HCT116 (cell line): Measurements from ENCODE around the gene ARHGEF16. TPM values are rescaled to one million over a fixed set of nuclear protein-coding genes. Genes with fewer than 3 reads are reported as not detected.
A peak's percentile ranks its signal among the peaks of the same experiment; 100 is the strongest.

Experiments used
- ATAC-seq: fragments of 200-7000 bp; cut with Tn5 transposase; 2 replicates; pipeline ENCODE4 v1.9.1; 2020; ENCODE audit warnings: mild to moderate bottlenecking, moderate library complexity
- BruUV-seq: library from RNA; stranded (reverse); fragments of 400-500 nt; replicated peaks from 2 replicates; lab custom pipeline; 2021; lab: Mats Ljungman, UMichigan
- CTCF ChIA-PET: fragments of 300-600 bp; sonication (Branson Sonifier 250); formaldehyde crosslinking; loops from one replicate; lab custom pipeline; 2021; ENCODE audit warnings: antibody characterized with exemption; lab: Charles Lee
- POLR2A ChIA-PET: fragments of 300-600, 350-600 bp; sonication (Branson Sonifier 250); formaldehyde crosslinking; loops from one replicate; lab custom pipeline; 2021; ENCODE audit warnings: antibody characterized with exemption; lab: Charles Lee
- RAD21 ChIA-PET, 2 experiments: fragments of 300-600 bp; sonication (Branson Sonifier 250); formaldehyde crosslinking; loops; one replicate each; lab custom pipeline; 2023; ENCODE audit warnings: low total read pairs in 2 of 2; ENCODE audit not compliant: uncharacterized antibody in 2 of 2, unreplicated experiment in 2 of 2, low non-redundant PET in 1 of 2; lab: Charles Lee
- DNase-seq: peaks from one replicate; pipeline ENCODE4 v3.0.0-alpha.2; 2010; ENCODE audit warnings: low read depth, low spot score
- H2AFZ ChIP-seq: fragments of 200-600 bp; shearing (Covaris generic), sonication (generic); 2 replicates; pipeline ENCODE4 v1.6.1; 2017; ENCODE audit warnings: low read depth, mixed run types, mixed read lengths, antibody characterized with exemption, low read length; ENCODE audit not compliant: poor library complexity, severe bottlenecking
- H3K27ac ChIP-seq: 2 replicates; pipeline ENCODE4 v1.5.1; 2012; ENCODE audit warnings: low read depth, low read length
- H3K27me3 ChIP-seq: fragments of 200-600 bp; sonication (generic); 2 replicates; pipeline ENCODE4 v1.6.1; 2016; ENCODE audit warnings: mixed run types, low read length, mixed read lengths; ENCODE audit not compliant: insufficient read depth
- H3K36me3 ChIP-seq, 2 experiments: fragments of 200-500 bp in 1 of 2; fragments of 200-600 bp in 1 of 2; sonication (Bioruptor generic) in 1 of 2; sonication (generic) in 1 of 2; 2 replicates each; pipeline versions ENCODE4 v1.5.1 to v1.6.1; 2014 to 2016; ENCODE audit warnings: low read length in 2 of 2, inconsistent platforms in 1 of 2, mixed read lengths in 1 of 2, mixed run types in 1 of 2; ENCODE audit not compliant: insufficient read depth in 2 of 2, control insufficient read depth in 1 of 2
- H3K4me1 ChIP-seq, 2 experiments: fragments of 200-600 bp in 1 of 2; sonication (generic) in 1 of 2; 2 replicates each; pipeline versions ENCODE4 v1.5.1 to v1.6.1; 2012 to 2017; ENCODE audit warnings: low read length in 2 of 2, inconsistent platforms in 1 of 2, mild to moderate bottlenecking in 1 of 2, mixed read lengths in 1 of 2, mixed run types in 1 of 2, moderate library complexity in 1 of 2; ENCODE audit not compliant: insufficient read depth in 2 of 2, control insufficient read depth in 1 of 2
- H3K4me2 ChIP-seq: fragments of 200-600 bp; sonication (generic); 2 replicates; pipeline ENCODE4 v1.6.1; 2017; ENCODE audit warnings: mixed run types, low read length, mixed read lengths
- H3K4me3 ChIP-seq, 2 experiments: fragments of 200-600 bp in 1 of 2; sonication (generic) in 1 of 2; replicated peaks in 1 of 2; 2 replicates each; pipeline ENCODE4 v1.5.1; 2011 to 2016; ENCODE audit warnings: low read length in 2 of 2, control low read depth in 1 of 2, low read depth in 1 of 2, mild to moderate bottlenecking in 1 of 2, mixed read lengths in 1 of 2, mixed run types in 1 of 2
- H3K79me2 ChIP-seq: fragments of 200-600 bp; sonication (generic); 2 replicates; pipeline ENCODE4 v1.6.1; 2017; ENCODE audit warnings: mild to moderate bottlenecking, mixed run types, low read length, moderate library complexity, mixed read lengths; ENCODE audit not compliant: insufficient read depth
- H3K9ac ChIP-seq: fragments of 200-600 bp; sonication (generic); 2 replicates; pipeline ENCODE4 v1.6.1; 2016; ENCODE audit warnings: low read length, mixed read lengths
- H3K9me2 ChIP-seq: fragments of 200-600 bp; sonication (generic), shearing (Covaris generic); 2 replicates; pipeline ENCODE4 v1.6.1; 2017; ENCODE audit warnings: mixed run types, mild to moderate bottlenecking, moderate library complexity; ENCODE audit not compliant: insufficient read depth
- H3K9me3 ChIP-seq, 2 experiments: fragments of 200-500 bp in 1 of 2; fragments of 200-600 bp in 1 of 2; sonication (Bioruptor generic) in 1 of 2; sonication (generic) in 1 of 2; 2 replicates each; pipeline ENCODE4 v1.6.1; 2014 to 2017; ENCODE audit warnings: low read length in 2 of 2, mixed read lengths in 2 of 2, inconsistent platforms in 1 of 2, low read depth in 1 of 2, mild to moderate bottlenecking in 1 of 2, mixed run types in 1 of 2, moderate library complexity in 1 of 2; ENCODE audit not compliant: control insufficient read depth in 1 of 2, insufficient read depth in 1 of 2
- H4K20me1 ChIP-seq: fragments of 200-600 bp; sonication (generic), shearing (Covaris generic); 2 replicates; pipeline ENCODE4 v1.6.1; 2017; ENCODE audit warnings: mixed run types, mild to moderate bottlenecking, moderate library complexity; ENCODE audit not compliant: insufficient read depth
- ATF3 ChIP-seq: IDR thresholded peaks from 2 replicates; pipeline ENCODE4 v1.6.1; 2012
- CEBPB ChIP-seq: IDR thresholded peaks from 2 replicates; pipeline ENCODE4 v1.6.1; 2012; ENCODE audit warnings: low read depth
- CTCF ChIP-seq, 3 experiments: fragments of 200-600 bp in 1 of 3; sonication (generic) in 1 of 3; IDR thresholded peaks in 2 of 3; conservative IDR thresholded peaks in 1 of 3; 2 replicates each; pipeline ENCODE4 v1.5.1; 2012 to 2017; ENCODE audit warnings: low read depth in 2 of 3, low read length in 2 of 3, antibody characterized with exemption in 1 of 3, borderline replicate concordance in 1 of 3, control low read depth in 1 of 3, mild to moderate bottlenecking in 1 of 3, mixed read lengths in 1 of 3, mixed run types in 1 of 3, moderate library complexity in 1 of 3; ENCODE audit not compliant: insufficient read depth in 1 of 3
- EZH2phosphoT487 ChIP-seq: fragments of 200-600 bp; IDR thresholded peaks from 2 replicates; pipeline ENCODE4 v1.6.1; 2018; ENCODE audit warnings: antibody characterized with exemption, borderline replicate concordance
- FOSL1 ChIP-seq: IDR thresholded peaks from 2 replicates; pipeline ENCODE4 v1.6.1; 2012; ENCODE audit warnings: low read depth
- POLR2A ChIP-seq: IDR thresholded peaks from 2 replicates; pipeline ENCODE4 v1.7.0; 2011; ENCODE audit warnings: borderline replicate concordance; ENCODE audit not compliant: insufficient read depth, insufficient read length; ENCODE audit errors: extremely low read depth
- POLR2AphosphoS5 ChIP-seq: IDR thresholded peaks from 2 replicates; pipeline ENCODE4 v1.6.1; 2011; ENCODE audit warnings: mild to moderate bottlenecking, low read depth, low read length, moderate library complexity
- RAD21 ChIP-seq: IDR thresholded peaks from 2 replicates; pipeline ENCODE4 v1.6.1; 2012; ENCODE audit warnings: low read depth, mild to moderate bottlenecking
- TCF7L2 ChIP-seq: IDR thresholded peaks from 2 replicates; pipeline ENCODE4 v1.7.0; 2011; ENCODE audit warnings: borderline replicate concordance, inconsistent platforms; ENCODE audit not compliant: insufficient read depth, insufficient read length; ENCODE audit errors: extremely low read depth
- ZFX ChIP-seq: fragments of 450-650 bp; IDR thresholded peaks from 2 replicates; pipeline ENCODE4 v1.6.1; 2017
- ZNF274 ChIP-seq: fragments of 200-500 bp; sonication (Bioruptor generic); IDR thresholded peaks from 2 replicates; pipeline ENCODE4 v1.6.1; 2014; ENCODE audit warnings: mild to moderate bottlenecking, low read depth, low read length, inconsistent platforms
- intact Hi-C: fragments of 100-400 bp; cut with micrococcal nuclease; formaldehyde crosslinking; loops from 2 replicates; pipeline ENCODE4 v1.10.0; 2022
- total RNA-seq: library from RNA; stranded (reverse); gene quantifications from one replicate; pipeline ENCODE4 v1.2.1, GENCODE V29; 2021; ENCODE audit not compliant: unreplicated experiment
- TF ChIP-seq, protein P1 (sequence below): IDR thresholded peaks from 2 replicates; pipeline ENCODE4 v1.6.1; 2012; ENCODE audit warnings: low read depth
- TF ChIP-seq, protein P2 (sequence below): IDR thresholded peaks from 2 replicates; pipeline ENCODE4 v1.6.1; 2011; ENCODE audit warnings: mild to moderate bottlenecking, low read length, moderate library complexity; ENCODE audit not compliant: insufficient replicate concordance; ENCODE audit errors: extremely low read depth

Gene ARHGEF16
- total RNA-seq, 1 experiment from 2014 or later, result 37.4 TPM

DNA sequence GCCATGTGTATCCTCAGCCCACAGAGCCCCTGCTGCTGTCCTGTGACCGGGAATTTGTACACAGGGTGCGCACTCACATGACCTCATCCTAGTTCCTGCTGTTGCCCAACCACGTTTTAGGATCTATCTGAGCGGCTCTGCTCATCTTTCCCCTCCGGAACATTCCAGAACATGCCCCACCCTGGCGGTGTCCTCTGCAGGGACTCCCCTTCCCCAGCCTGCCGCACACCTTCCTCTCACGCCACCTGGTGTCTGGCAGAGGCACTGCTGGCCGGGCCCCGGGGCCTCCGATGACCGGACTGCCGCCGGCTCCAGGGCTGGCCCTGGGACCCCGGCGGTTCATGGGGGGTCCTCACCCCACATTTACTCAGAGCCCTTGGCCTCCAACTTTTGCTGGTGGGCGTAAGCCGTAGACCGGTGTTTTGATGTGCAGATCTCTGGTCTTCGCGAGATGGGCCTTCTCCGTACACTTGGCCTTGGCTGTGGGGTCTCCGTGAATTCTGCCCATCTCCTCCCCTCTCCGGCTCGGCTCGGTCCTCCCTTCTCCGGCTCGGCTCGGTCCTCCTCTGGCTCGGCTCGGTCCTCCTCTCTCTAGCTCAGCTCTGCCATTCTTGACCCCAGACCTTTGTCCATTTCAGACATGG is 29.5 kb downstream of the ARHGEF16 start:
- no peaks in the 10 kb centered on the region for H3K27me3 ChIP-seq
- POLR2A ChIA-PET, result no interaction called here
- H3K4me2 ChIP-seq, result no peak overlapping the region
- no peak overlapping the region for H2AFZ ChIP-seq
- no peaks in the 10 kb centered on the region for H4K20me1 ChIP-seq
- no peak for TF ChIP-seq ZFX
- TF ChIP-seq RAD21, result peak; percentile 74
- no peak for TF ChIP-seq FOSL1
- no peak for TF ChIP-seq CEBPB
- no peak for TF ChIP-seq ZNF274
- TF ChIP-seq CTCF (IDR thresholded peaks at IDR 0.05 in 2 of 3, conservative IDR thresholded peaks at IDR 0.05 in 1 of 3; ENCODE audit: borderline replicate concordance in 1 of 3, insufficient read depth in 1 of 3, low read depth in 2 of 3, low read length in 2 of 3), result peak; percentile 70 to 98 (median 88)
- TF ChIP-seq TCF7L2, result no peak
- no peak for TF ChIP-seq ATF3
- no peak for TF ChIP-seq EZH2phosphoT487
- TF ChIP-seq, protein P1, sequence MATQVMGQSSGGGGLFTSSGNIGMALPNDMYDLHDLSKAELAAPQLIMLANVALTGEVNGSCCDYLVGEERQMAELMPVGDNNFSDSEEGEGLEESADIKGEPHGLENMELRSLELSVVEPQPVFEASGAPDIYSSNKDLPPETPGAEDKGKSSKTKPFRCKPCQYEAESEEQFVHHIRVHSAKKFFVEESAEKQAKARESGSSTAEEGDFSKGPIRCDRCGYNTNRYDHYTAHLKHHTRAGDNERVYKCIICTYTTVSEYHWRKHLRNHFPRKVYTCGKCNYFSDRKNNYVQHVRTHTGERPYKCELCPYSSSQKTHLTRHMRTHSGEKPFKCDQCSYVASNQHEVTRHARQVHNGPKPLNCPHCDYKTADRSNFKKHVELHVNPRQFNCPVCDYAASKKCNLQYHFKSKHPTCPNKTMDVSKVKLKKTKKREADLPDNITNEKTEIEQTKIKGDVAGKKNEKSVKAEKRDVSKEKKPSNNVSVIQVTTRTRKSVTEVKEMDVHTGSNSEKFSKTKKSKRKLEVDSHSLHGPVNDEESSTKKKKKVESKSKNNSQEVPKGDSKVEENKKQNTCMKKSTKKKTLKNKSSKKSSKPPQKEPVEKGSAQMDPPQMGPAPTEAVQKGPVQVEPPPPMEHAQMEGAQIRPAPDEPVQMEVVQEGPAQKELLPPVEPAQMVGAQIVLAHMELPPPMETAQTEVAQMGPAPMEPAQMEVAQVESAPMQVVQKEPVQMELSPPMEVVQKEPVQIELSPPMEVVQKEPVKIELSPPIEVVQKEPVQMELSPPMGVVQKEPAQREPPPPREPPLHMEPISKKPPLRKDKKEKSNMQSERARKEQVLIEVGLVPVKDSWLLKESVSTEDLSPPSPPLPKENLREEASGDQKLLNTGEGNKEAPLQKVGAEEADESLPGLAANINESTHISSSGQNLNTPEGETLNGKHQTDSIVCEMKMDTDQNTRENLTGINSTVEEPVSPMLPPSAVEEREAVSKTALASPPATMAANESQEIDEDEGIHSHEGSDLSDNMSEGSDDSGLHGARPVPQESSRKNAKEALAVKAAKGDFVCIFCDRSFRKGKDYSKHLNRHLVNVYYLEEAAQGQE, result no peak
- TF ChIP-seq, protein P2, sequence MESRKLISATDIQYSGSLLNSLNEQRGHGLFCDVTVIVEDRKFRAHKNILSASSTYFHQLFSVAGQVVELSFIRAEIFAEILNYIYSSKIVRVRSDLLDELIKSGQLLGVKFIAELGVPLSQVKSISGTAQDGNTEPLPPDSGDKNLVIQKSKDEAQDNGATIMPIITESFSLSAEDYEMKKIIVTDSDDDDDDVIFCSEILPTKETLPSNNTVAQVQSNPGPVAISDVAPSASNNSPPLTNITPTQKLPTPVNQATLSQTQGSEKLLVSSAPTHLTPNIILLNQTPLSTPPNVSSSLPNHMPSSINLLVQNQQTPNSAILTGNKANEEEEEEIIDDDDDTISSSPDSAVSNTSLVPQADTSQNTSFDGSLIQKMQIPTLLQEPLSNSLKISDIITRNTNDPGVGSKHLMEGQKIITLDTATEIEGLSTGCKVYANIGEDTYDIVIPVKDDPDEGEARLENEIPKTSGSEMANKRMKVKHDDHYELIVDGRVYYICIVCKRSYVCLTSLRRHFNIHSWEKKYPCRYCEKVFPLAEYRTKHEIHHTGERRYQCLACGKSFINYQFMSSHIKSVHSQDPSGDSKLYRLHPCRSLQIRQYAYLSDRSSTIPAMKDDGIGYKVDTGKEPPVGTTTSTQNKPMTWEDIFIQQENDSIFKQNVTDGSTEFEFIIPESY, result no peak
- TF ChIP-seq POLR2A, result no peak
- no peak for TF ChIP-seq POLR2AphosphoS5
- TF ChIP-seq, all 23 proteins: peak for 2
- DNase-seq, result no peak
- peaks cover 0 to 9% of the 10 kb centered on the region in 2 experiments; a peak in 1 of 4 replicates for H3K9me3 ChIP-seq
- ChIA-PET CTCF (interaction anchor here (1.0 kb wide), 1 partner anchor 31 kb away, joined by 4 read pairs; no protein-coding TSS in a partner anchor), RAD21 (no interaction called here)
- H3K27ac ChIP-seq, result no peak overlapping the region
- H3K36me3 ChIP-seq, result no peaks in the 10 kb centered on the region
- H3K4me3 ChIP-seq, result no peak overlapping the region
- no peaks in the 10 kb centered on the region for H3K9me2 ChIP-seq
- no peak overlapping the region for H3K9ac ChIP-seq
- intact Hi-C loops, result loop anchor here (1.0 kb wide), 1 partner anchor 31 kb away; no protein-coding TSS in a partner anchor
- peaks cover 12 to 29% of the 10 kb centered on the region in 2 experiments; a peak in 3 of 4 replicates for H3K4me1 ChIP-seq
- no peaks in the 10 kb centered on the region for H3K79me2 ChIP-seq
- BruUV-seq, result no TSS peak
- peak; percentile 62 for ATAC-seq
